ENCODE results near the gene TSTD1. TPM values are rescaled to one million over a fixed set of nuclear protein-coding genes. Genes with fewer than 3 reads are reported as not detected.
"Not testable (repeated sequence)": the region's sequence is repeated elsewhere in the genome, so short reads cannot be mapped to it uniquely, and the experiment has no call there.

Gene TSTD1
- total and polyA plus RNA-seq, 4 experiments from 2014 or later: 92.0 to 411 (median 179) TPM

- peak in 1 of 5 donors; percentile 9 for DNase-seq
- peak overlapping the region; percentile 72 for H3K27ac ChIP-seq (ENCODE audit: low read depth, low read length)
- peaks cover 0 to 2% (median 0%) of the 10 kb centered on the region in 8 donors for H3K9me3 Mint-ChIP-seq
- H3K4me3 ChIP-seq (ENCODE audit: low read length in 2 of 2): peak overlapping the region; percentile 50 to 72
- CTCF ChIA-PET (ENCODE audit: partially characterized antibody): interaction anchor here (0.9 to 5.0 kb wide), 12 partner anchors 9 to 78 kb away, joined by 3 to 42 read pairs (median 5); partner anchors contain the start of genes ARHGAP30, KLHDC9, TSTD1 and USF1
- peak overlapping the region; percentile 89 to 97 (median 94) for H3K4me3 Mint-ChIP-seq
- no peaks in the 10 kb centered on the region for H3K36me3 Mint-ChIP-seq
- H3K4me1 ChIP-seq (ENCODE audit: insufficient read depth, low read length): peaks cover 36% of the 10 kb centered on the region
- no peaks in the 10 kb centered on the region for H3K27me3 ChIP-seq (ENCODE audit: insufficient read depth, low read length)
- H3K27me3 Mint-ChIP-seq: no peaks in the 10 kb centered on the region
- H3K9me3 ChIP-seq (ENCODE audit: control insufficient read depth in 1 of 2, low read length in 2 of 2): no peaks in the 10 kb centered on the region
- intact Hi-C loops (cut with micrococcal nuclease): no loop called here
- peak overlapping the region; percentile 86 to 99 (median 96) for H3K27ac Mint-ChIP-seq
- POLR2A ChIA-PET (ENCODE audit: partially characterized antibody): interaction anchor here (1.0 to 2.8 kb wide), 16 partner anchors 8 to 313 kb away, joined by 3 to 62 read pairs (median 8); partner anchors contain the start of genes ARHGAP30, DEDD, KLHDC9 and LY9
- peaks cover 23 to 58% (median 34%) of the 10 kb centered on the region in 4 donors for H3K4me1 Mint-ChIP-seq
- H3K36me3 ChIP-seq (ENCODE audit: insufficient read depth, low read length): no peaks in the 10 kb centered on the region
These were observed 18.8 kb downstream of the TSTD1 start for GRCh38 chr1:161019751-161020495.

- ChIA-PET CTCF (ENCODE audit: partially characterized antibody) (interaction anchor here (0.7 to 5.0 kb wide), 8 partner anchors 21 to 82 kb away, joined by 3 to 42 read pairs (median 7); partner anchors contain the start of genes ARHGAP30 and TSTD1), POLR2A (ENCODE audit: partially characterized antibody) (interaction anchor here (1.1 to 2.0 kb wide), 3 partner anchors 27 to 61 kb away, joined by 3 to 12 read pairs (median 5); partner anchors contain the start of genes ARHGAP30 and USF1)
- H3K4me3 ChIP-seq (ENCODE audit: low read length in 2 of 2); H3K36me3 ChIP-seq (ENCODE audit: insufficient read depth, low read length); H3K9me3 ChIP-seq (ENCODE audit: control insufficient read depth in 1 of 2, low read length in 2 of 2); H3K36me3 Mint-ChIP-seq; intact Hi-C loops (cut with micrococcal nuclease); H3K27ac ChIP-seq (ENCODE audit: low read depth, low read length); H3K27me3 Mint-ChIP-seq; H3K9me3 Mint-ChIP-seq; H3K27me3 ChIP-seq (ENCODE audit: insufficient read depth, low read length); DNase-seq: not testable (repeated sequence)
- peak overlapping the region in 6 of 7 donors; percentile 77 to 97 (median 82) for H3K27ac Mint-ChIP-seq
- H3K4me3 Mint-ChIP-seq: peak overlapping the region in 5 of 8 donors; percentile 69 to 96 (median 90)
- peaks cover 40% of the 10 kb centered on the region for H3K4me1 ChIP-seq (ENCODE audit: insufficient read depth, low read length)
- H3K4me1 Mint-ChIP-seq: peaks cover 23 to 60% (median 36%) of the 10 kb centered on the region in 4 donors
These were observed 19.6 kb downstream of the TSTD1 start for GRCh38 chr1:161019111-161019660.

GRCh38 chr1:161018631-161018930 lies 20.2 kb downstream of the TSTD1 start:
- Mint-ChIP-seq H3K27me3 (no peaks in the 10 kb centered on the region), H3K4me1 (peaks cover 29 to 66% (median 39%) of the 10 kb centered on the region in 4 donors), H3K9me3 (peaks cover 0 to 2% (median 0%) of the 10 kb centered on the region in 8 donors), H3K36me3 (no peaks in the 10 kb centered on the region), H3K27ac (peak overlapping the region in 4 of 7 donors; percentile 42 to 85 (median 68)), H3K4me3 (peak overlapping the region in 1 of 8 donors; percentile 56)
- ChIA-PET CTCF (ENCODE audit: partially characterized antibody) (interaction anchor here (1.4 to 5.0 kb wide), 5 partner anchors 21 to 79 kb away, joined by 4 to 42 read pairs (median 7); partner anchors contain the start of genes ARHGAP30 and TSTD1), POLR2A (ENCODE audit: partially characterized antibody) (interaction anchor here (1.1 to 2.0 kb wide), 3 partner anchors 28 to 62 kb away, joined by 3 to 12 read pairs (median 5); partner anchors contain the start of genes ARHGAP30 and USF1)
- intact Hi-C loops (cut with micrococcal nuclease): no loop called here
- Histone ChIP-seq H3K27ac (ENCODE audit: low read depth, low read length) (no peak overlapping the region), H3K4me1 (ENCODE audit: insufficient read depth, low read length) (peaks cover 46% of the 10 kb centered on the region), H3K27me3 (ENCODE audit: insufficient read depth, low read length) (no peaks in the 10 kb centered on the region), H3K4me3 (ENCODE audit: low read length in 2 of 2) (no peak overlapping the region), H3K9me3 (ENCODE audit: control insufficient read depth in 1 of 2, low read length in 2 of 2) (no peaks in the 10 kb centered on the region), H3K36me3 (ENCODE audit: insufficient read depth, low read length) (no peaks in the 10 kb centered on the region)
- no peak for DNase-seq

GRCh38 chr1:161017756-161018630 lies 20.8 kb downstream of the TSTD1 start:
- Histone ChIP-seq H3K4me3 (ENCODE audit: low read length in 2 of 2) (no peak overlapping the region), H3K36me3 (ENCODE audit: insufficient read depth, low read length) (no peaks in the 10 kb centered on the region), H3K27ac (ENCODE audit: low read depth, low read length) (no peak overlapping the region), H3K27me3 (ENCODE audit: insufficient read depth, low read length) (no peaks in the 10 kb centered on the region), H3K4me1 (ENCODE audit: insufficient read depth, low read length) (peaks cover 52% of the 10 kb centered on the region), H3K9me3 (ENCODE audit: control insufficient read depth in 1 of 2, low read length in 2 of 2) (no peaks in the 10 kb centered on the region)
- no peak for DNase-seq
- CTCF ChIA-PET (ENCODE audit: partially characterized antibody): interaction anchor here (1.4 to 5.0 kb wide), 5 partner anchors 21 to 79 kb away, joined by 4 to 42 read pairs (median 7); partner anchors contain the start of genes ARHGAP30 and TSTD1
- peak overlapping the region; percentile 23 to 89 (median 82) for H3K27ac Mint-ChIP-seq
- no peaks in the 10 kb centered on the region for H3K36me3 Mint-ChIP-seq
- H3K9me3 Mint-ChIP-seq: peaks cover 0 to 2% (median 0%) of the 10 kb centered on the region in 8 donors
- no peak overlapping the region for H3K4me3 Mint-ChIP-seq
- intact Hi-C loops (cut with micrococcal nuclease): no loop called here
- POLR2A ChIA-PET (ENCODE audit: partially characterized antibody): interaction anchor here (1.2 to 2.0 kb wide), 2 partner anchors 28 to 52 kb away, joined by 5 to 12 read pairs; partner anchors contain the start of genes ARHGAP30 and USF1
- H3K4me1 Mint-ChIP-seq: peaks cover 35 to 72% (median 45%) of the 10 kb centered on the region in 4 donors
- H3K27me3 Mint-ChIP-seq: no peaks in the 10 kb centered on the region

- H3K27me3 Mint-ChIP-seq; H3K4me3 Mint-ChIP-seq; H3K4me3 ChIP-seq (ENCODE audit: low read length in 2 of 2); H3K9me3 Mint-ChIP-seq; H3K27ac ChIP-seq (ENCODE audit: low read depth, low read length); H3K27me3 ChIP-seq (ENCODE audit: insufficient read depth, low read length); POLR2A ChIA-PET (ENCODE audit: partially characterized antibody); H3K9me3 ChIP-seq (ENCODE audit: control insufficient read depth in 1 of 2, low read length in 2 of 2); intact Hi-C loops (cut with micrococcal nuclease); DNase-seq; H3K36me3 Mint-ChIP-seq; H3K36me3 ChIP-seq (ENCODE audit: insufficient read depth, low read length): not testable (repeated sequence)
- CTCF ChIA-PET (ENCODE audit: partially characterized antibody): interaction anchor here (1.8 to 5.0 kb wide), 2 partner anchors 20 to 23 kb away, joined by 7 to 42 read pairs; partner anchors contain the start of gene TSTD1
- H3K27ac Mint-ChIP-seq: peak overlapping the region in 5 of 7 donors; percentile 42 to 89 (median 72)
- H3K4me1 Mint-ChIP-seq: peaks cover 36 to 74% (median 47%) of the 10 kb centered on the region in 4 donors
- H3K4me1 ChIP-seq (ENCODE audit: insufficient read depth, low read length): peaks cover 58% of the 10 kb centered on the region
These were observed 21.6 kb downstream of the TSTD1 start for GRCh38 chr1:161017181-161017580.

GRCh38 chr1:161016683-161017082 lies 22.1 kb downstream of the TSTD1 start:
- Mint-ChIP-seq H3K4me1 (peaks cover 38 to 74% (median 50%) of the 10 kb centered on the region in 4 donors), H3K27ac (peak overlapping the region in 6 of 7 donors; percentile 42 to 76 (median 57))
- H3K27me3 ChIP-seq (ENCODE audit: insufficient read depth, low read length); intact Hi-C loops (cut with micrococcal nuclease); H3K36me3 Mint-ChIP-seq; H3K36me3 ChIP-seq (ENCODE audit: insufficient read depth, low read length); H3K9me3 ChIP-seq (ENCODE audit: control insufficient read depth in 1 of 2, low read length in 2 of 2); H3K4me3 ChIP-seq (ENCODE audit: low read length in 2 of 2); H3K4me3 Mint-ChIP-seq; CTCF ChIA-PET (ENCODE audit: partially characterized antibody); H3K27ac ChIP-seq (ENCODE audit: low read depth, low read length); H3K9me3 Mint-ChIP-seq; DNase-seq; H3K27me3 Mint-ChIP-seq: not testable (repeated sequence)
- POLR2A ChIA-PET (ENCODE audit: partially characterized antibody): interaction anchor here (5.7 kb wide), 1 partner anchor 52 kb away, joined by 34 read pairs; the partner anchor contains the start of gene ARHGAP30
- H3K4me1 ChIP-seq (ENCODE audit: insufficient read depth, low read length): peaks cover 59% of the 10 kb centered on the region

All from CD4-positive, alpha-beta memory T cell (primary cell).